Measurements from ENCODE around the gene FAM83D. TPM values are rescaled to one million over a fixed set of nuclear protein-coding genes. Genes with fewer than 3 reads are reported as not detected.

The FAM83D gene
- total and polyA plus RNA-seq, 2 of the 8 experiments (the other 6 are each of a cell fraction or from before 2014, with no cell fraction given) = 60.9 to 62.6 TPM

GRCh38 chr20:38931984-38932383, 5.8 kb downstream of the FAM83D start:
- POLR2A ChIA-PET (ENCODE audit: partially characterized antibody) = interaction anchor here (0.9 to 2.1 kb wide), 3 partner anchors 9 to 10 kb away, joined by 3 to 6 read pairs (median 3); no protein-coding TSS in a partner anchor
- Histone ChIP-seq H3K4me2 (ENCODE audit: insufficient read depth in 1 of 2, low read depth in 2 of 2, low read length in 2 of 2) (no peak overlapping the region), H4K8ac (ENCODE audit: extremely low read depth, insufficient read depth, low read length) (no peak overlapping the region), H3K9me3 (ENCODE audit: insufficient read depth in 2 of 2, low read depth in 1 of 2, low read length in 1 of 2) (no peaks in the 10 kb centered on the region), H2BK12ac (ENCODE audit: low read depth, low read length) (no peak overlapping the region), H3K27me3 (replicated peaks in 1 of 4; ENCODE audit: control insufficient read depth in 3 of 4, extremely low read depth in 1 of 4, insufficient read depth in 3 of 4, low read length in 3 of 4) (no peaks in the 10 kb centered on the region), H3K23me2 (ENCODE audit: low read depth, low read length) (peaks cover 8% of the 10 kb centered on the region), H3K4me1 (replicated peaks in 1 of 4; ENCODE audit: control insufficient read depth in 3 of 4, insufficient read depth in 4 of 4, low read length in 3 of 4) (peaks cover 6 to 12% (median 8%) of the 10 kb centered on the region in 4 experiments), H2BK5ac (ENCODE audit: low read depth, low read length) (no peak overlapping the region), H4K5ac (ENCODE audit: insufficient read length, low read depth, low read length) (no peak overlapping the region), H2BK15ac (ENCODE audit: low read length) (no peak overlapping the region), H3K14ac (ENCODE audit: insufficient read length) (no peak overlapping the region), H2BK120ac (replicated peaks; ENCODE audit: low read depth, low read length) (no peak overlapping the region), H3K23ac (ENCODE audit: insufficient read length) (no peak overlapping the region), H3K4ac (replicated peaks; ENCODE audit: insufficient read length, low read depth, low read length) (no peak overlapping the region), H2AFZ (ENCODE audit: low read length) (no peak overlapping the region), H2BK20ac (ENCODE audit: low read length) (no peak overlapping the region), H3K4me3 (ENCODE audit: extremely low read depth in 1 of 4, insufficient read depth in 2 of 4, low read depth in 3 of 4, low read length in 4 of 4) (no peak overlapping the region), H2AK5ac (ENCODE audit: low read depth, low read length) (no peak overlapping the region), H4K20me1 (replicated peaks in 1 of 2; ENCODE audit: control insufficient read depth in 1 of 2, insufficient read depth in 2 of 2, low read length in 2 of 2) (peaks cover 26 to 28% of the 10 kb centered on the region in 2 experiments), H4K91ac (replicated peaks; ENCODE audit: insufficient read length, low read length) (no peak overlapping the region), H3K36me3 (ENCODE audit: control insufficient read depth in 2 of 4, insufficient read depth in 4 of 4, low read length in 3 of 4) (peaks cover 0 to 14% (median 2%) of the 10 kb centered on the region in 4 experiments; a peak in 3 of 8 replicates), H3K9ac (replicated peaks in 1 of 4; ENCODE audit: extremely low read depth in 1 of 4, low read depth in 3 of 4, low read length in 3 of 4) (no peak overlapping the region; a peak in 1 of 7 replicates), H3K79me1 (ENCODE audit: low read depth, low read length) (peaks cover 26% of the 10 kb centered on the region), H3K56ac (replicated peaks; ENCODE audit: insufficient read length, low read depth, low read length) (no peak overlapping the region), H3K18ac (ENCODE audit: extremely low read depth, low read length) (no peak overlapping the region), H3K79me2 (ENCODE audit: control insufficient read depth in 1 of 2, insufficient read depth in 2 of 2, low read length in 2 of 2) (peaks cover 65 to 99% of the 10 kb centered on the region in 2 experiments), H3K27ac (ENCODE audit: low read depth, low read length) (no peak overlapping the region)
- DNase-seq (ENCODE audit: low read depth in 1 of 2, low spot score in 2 of 2) (no peak), FAIRE-seq (no peak)
- CTCF ChIA-PET (ENCODE audit: partially characterized antibody) = interaction anchor here (1.3 to 1.4 kb wide), 2 partner anchors 149 to 273 kb away, joined by 3 to 5 read pairs; no protein-coding TSS in a partner anchor
- 100% methylated on average over 4 of the region's 4 CpGs; no CpG with 5 or more reads in 1 of the 2 experiments for WGBS, 2 experiments (ENCODE audit: extremely low coverage in 1 of 2, insufficient coverage in 1 of 2, insufficient read length in 1 of 2, insufficient replicate concordance in 2 of 2, low coverage in 1 of 2, low lambda C conversion rate in 2 of 2, missing lambda C conversion rate in 1 of 2)
- TF ChIP-seq BRCA1 (IDR thresholded peaks at IDR 0.05; ENCODE audit: low read depth, low read length) (no peak), RNF2 (IDR thresholded peaks at IDR 0.05; ENCODE audit: borderline replicate concordance, low read depth, low read length, missing control alignments, poor library complexity, severe bottlenecking) (no peak), JUND (IDR thresholded peaks at IDR 0.05; ENCODE audit: low read length) (no peak), MAFK (IDR thresholded peaks at IDR 0.05; ENCODE audit: low read depth, low read length) (no peak), NANOG (IDR thresholded peaks at IDR 0.05; ENCODE audit: insufficient read depth, low read depth, low read length, poor library complexity, severe bottlenecking) (no peak), CHD1 (IDR thresholded peaks at IDR 0.05; ENCODE audit: low read depth, low read length) (no peak), CHD2 (IDR thresholded peaks at IDR 0.05; ENCODE audit: low read length) (no peak), TAF7 (optimal IDR thresholded peaks at IDR 0.05; ENCODE audit: borderline replicate concordance, low read depth, low read length) (no peak)
